Mucosa of descending colon (tissue), 3 donors: ENCODE measurements around the gene FOXP1. TPM values are rescaled to one million over a fixed set of nuclear protein-coding genes. Genes with fewer than 3 reads are reported as not detected.

Source experiments
- ATAC-seq: fragments of 200-7000 bp; cut with Tn5 transposase; one replicate; pipeline ENCODE4 v1.9.1; 2020; ENCODE audit warnings: mild to moderate bottlenecking, moderate library complexity
- DNase-seq, 3 donors: peaks; one replicate each; pipeline ENCODE4 v3.0.0-alpha.2; 2020
- H3K36me3 ChIP-seq: fragments of 200-600 bp; one replicate; pipeline ENCODE4 v1.8.0; 2021; ENCODE audit warnings: low read depth, mild to moderate bottlenecking
- H3K4me1 ChIP-seq: fragments of 200-600 bp; one replicate; pipeline ENCODE4 v1.8.0; 2021; ENCODE audit warnings: low read depth, mild to moderate bottlenecking
- H3K4me3 ChIP-seq: fragments of 200-600 bp; one replicate; pipeline ENCODE4 v1.8.0; 2021; ENCODE audit warnings: mild to moderate bottlenecking
- H3K9me3 ChIP-seq: fragments of 200-600 bp; one replicate; pipeline ENCODE4 v1.8.0; 2021; ENCODE audit warnings: mild to moderate bottlenecking
- CTCF ChIP-seq: fragments of 200-600 bp; IDR thresholded peaks from one replicate; pipeline ENCODE4 v1.8.0; 2022; ENCODE audit warnings: antibody characterized with exemption, mild to moderate bottlenecking
- intact Hi-C, 2 donors: fragments of 100-400 bp; cut with DNase I in 1 of 2; cut with micrococcal nuclease in 1 of 2; formaldehyde crosslinking; loops; one replicate each; pipeline versions ENCODE4 v1.11.0 to v1.11.1; 2022; cut with DNase I, micrococcal nuclease
- total RNA-seq, 3 donors: library from RNA; stranded (reverse); fragmentation: NEBNext Ultra II Directional in 2 of 3; extraction: Animal tissue kit (Norgen Biotek cat#: 25700) in 2 of 3; gene quantifications; one replicate each; pipeline versions ENCODE4 v1.2.1 to v1.2.4, GENCODE V29; 2021 to 2023
- donor health status: DM: no; HTN: no; CAD: no; lungs with moderate emphysema.
- donor health status: DM: no; HTN: no; CAD: no.
- donor health status: DM: no; HTN: yes; CAD: no.

FOXP1 gene
- total RNA-seq, 3 donors from 2014 or later = 133 to 217 (median 214) TPM

DNA sequence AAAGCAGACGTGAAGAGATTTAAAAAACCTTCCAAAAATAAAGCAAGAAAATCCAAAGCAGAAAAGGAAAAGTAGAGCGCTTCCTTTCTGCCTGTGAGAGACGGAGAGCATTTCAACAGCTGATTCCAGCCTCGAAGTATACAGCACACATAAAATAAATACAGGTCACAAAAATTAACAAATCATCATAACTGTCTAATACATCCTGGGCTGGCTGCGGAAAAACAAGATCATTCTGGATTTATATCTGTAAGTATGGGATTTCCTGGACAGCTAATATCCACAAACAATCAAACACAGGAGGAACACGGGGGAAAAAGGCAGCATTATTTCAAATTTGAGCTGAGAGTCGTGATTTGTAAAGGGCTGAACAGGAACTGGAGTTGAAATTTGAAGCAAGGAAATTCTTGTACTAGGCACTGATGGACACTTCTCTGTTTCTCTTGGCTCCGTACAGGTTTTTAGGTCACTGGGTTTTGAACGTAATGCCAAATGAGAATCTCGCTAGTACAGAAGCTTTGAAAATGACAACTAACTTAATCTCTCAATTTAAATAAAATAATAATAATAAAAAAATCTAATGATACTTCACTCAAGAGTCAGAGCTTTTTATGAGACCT lies 577.7 kb downstream of the FOXP1 start:
- DNase-seq (no peak), ATAC-seq (no peak)
- Histone ChIP-seq H3K4me1 (peaks cover 20% of the 10 kb centered on the region), H3K36me3 (no peaks in the 10 kb centered on the region), H3K4me3 (no peak overlapping the region), H3K9me3 (no peaks in the 10 kb centered on the region)
- TF ChIP-seq CTCF = no peak
- intact Hi-C loops = loop anchor here in 1 of 2 donors (10.0 kb wide), 1 partner anchor 59 kb away; no protein-coding TSS in a partner anchor

DNA sequence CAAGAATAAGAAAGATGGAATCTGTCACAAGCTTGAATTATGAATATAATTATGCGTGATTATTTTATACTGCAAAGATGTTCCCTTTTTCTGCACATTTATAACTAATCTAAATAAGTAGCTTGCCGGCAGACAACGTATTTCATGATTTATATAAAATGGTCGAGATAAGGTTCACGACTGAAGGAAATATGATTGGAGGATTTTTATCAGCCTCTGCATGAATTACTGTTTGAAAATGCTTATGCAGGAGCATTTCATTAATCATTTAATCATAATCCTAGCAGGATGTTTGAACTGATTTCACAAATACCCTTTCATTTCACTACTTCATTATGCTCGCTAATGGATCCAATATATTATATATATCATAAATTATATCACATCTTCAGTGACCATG lies 580.0 kb downstream of the FOXP1 start:
- no peak for ATAC-seq
- intact Hi-C loops = loop anchor here in 1 of 2 donors (10.0 kb wide), 1 partner anchor 61 kb away; no protein-coding TSS in a partner anchor
- DNase-seq = no peak
- H3K9me3 ChIP-seq = no peaks in the 10 kb centered on the region
- peaks cover 19% of the 10 kb centered on the region for H3K4me1 ChIP-seq
- no peak overlapping the region for H3K4me3 ChIP-seq
- H3K36me3 ChIP-seq = no peaks in the 10 kb centered on the region
- no peak for TF ChIP-seq CTCF

GRCh38 chr3:71002298-71002697 lies 581.2 kb downstream of the FOXP1 start:
- H3K4me1 ChIP-seq = peaks cover 8% of the 10 kb centered on the region
- no peaks in the 10 kb centered on the region for H3K9me3 ChIP-seq
- TF ChIP-seq CTCF = no peak
- intact Hi-C loops = loop anchor here in 1 of 2 donors (10.0 kb wide), 1 partner anchor 63 kb away; no protein-coding TSS in a partner anchor
- no peaks in the 10 kb centered on the region for H3K36me3 ChIP-seq
- ATAC-seq (no peak), DNase-seq (no peak)
- no peak overlapping the region for H3K4me3 ChIP-seq

GRCh38 chr3:71001303-71001830 lies 582.2 kb downstream of the FOXP1 start:
- DNase-seq (no peak), ATAC-seq (no peak)
- no peaks in the 10 kb centered on the region for H3K4me1 ChIP-seq
- no peak for TF ChIP-seq CTCF
- no peaks in the 10 kb centered on the region for H3K9me3 ChIP-seq
- H3K36me3 ChIP-seq = no peaks in the 10 kb centered on the region
- intact Hi-C loops = loop anchor here in 1 of 2 donors (10.0 kb wide), 1 partner anchor 63 kb away; no protein-coding TSS in a partner anchor
- H3K4me3 ChIP-seq = no peak overlapping the region

- no peaks in the 10 kb centered on the region for H3K4me1 ChIP-seq
- intact Hi-C loops = loop anchor here in 1 of 2 donors (10.0 kb wide), 1 partner anchor 64 kb away; no protein-coding TSS in a partner anchor
- no peaks in the 10 kb centered on the region for H3K36me3 ChIP-seq
- H3K4me3 ChIP-seq = no peak overlapping the region
- no peaks in the 10 kb centered on the region for H3K9me3 ChIP-seq
- ATAC-seq (no peak), DNase-seq (no peak)
- no peak for TF ChIP-seq CTCF
Observed at GRCh38 chr3:71000483-71000882, 583.0 kb downstream of the FOXP1 start.
